Keratinocyte (primary cell): ENCODE results near the gene KLHL14. TPM values are rescaled to one million over a fixed set of nuclear protein-coding genes. Genes with fewer than 3 reads are reported as not detected.

ENCODE experiments used
- DNase-seq: peaks from one replicate; pipeline ENCODE4 v3.0.0-alpha.2; 2011; ENCODE audit warnings: low read depth, missing footprints, low spot score
- FAIRE-seq: peaks from 2 replicates; lab custom pipeline; 2011; peaks lifted over from hg19 to GRCh38; lab: Jason Lieb, UNC
- H2AFZ ChIP-seq: 2 replicates; pipeline ENCODE4 v1.6.0; 2012; ENCODE audit warnings: low read length, control low read depth, inconsistent platforms; ENCODE audit not compliant: control insufficient read depth
- H3K27ac ChIP-seq: 2 replicates; pipeline ENCODE4 v1.5.1; 2011; ENCODE audit warnings: low read length; ENCODE audit not compliant: control insufficient read depth, insufficient read depth
- H3K27me3 ChIP-seq: 3 replicates; pipeline ENCODE4 v1.6.0; 2011; ENCODE audit warnings: low read length; ENCODE audit not compliant: control insufficient read depth, insufficient read depth; ENCODE audit errors: extremely low read depth
- H3K36me3 ChIP-seq, 2 experiments: 2 replicates in 1 of 2; 3 replicates in 1 of 2; pipeline ENCODE4 v1.5.1; 2011; ENCODE audit warnings: low read length in 2 of 2, mild to moderate bottlenecking in 1 of 2; ENCODE audit not compliant: control insufficient read depth in 2 of 2, insufficient read depth in 2 of 2; ENCODE audit errors: extremely low read depth in 1 of 2
- H3K4me1 ChIP-seq: 3 replicates; pipeline ENCODE4 v1.5.1; 2011; ENCODE audit warnings: low read length; ENCODE audit not compliant: control insufficient read depth, insufficient read depth; ENCODE audit errors: extremely low read depth
- H3K4me2 ChIP-seq: 3 replicates; pipeline ENCODE4 v1.6.0; 2011; ENCODE audit warnings: low read depth, low read length; ENCODE audit not compliant: control insufficient read depth, insufficient read depth; ENCODE audit errors: extremely low read depth
- H3K4me3 ChIP-seq, 3 experiments: fragments of 200-600 bp in 1 of 3; sonication (generic) in 1 of 3; 2 replicates in 2 of 3; 3 replicates in 1 of 3; pipeline ENCODE4 v1.5.1; 2011 to 2016; ENCODE audit warnings: low read length in 3 of 3, mild to moderate bottlenecking in 3 of 3, control low read depth in 2 of 3, inconsistent platforms in 1 of 3, low read depth in 1 of 3, mixed read lengths in 1 of 3, mixed run types in 1 of 3, moderate library complexity in 1 of 3; ENCODE audit not compliant: control insufficient read depth in 2 of 3, insufficient read depth in 2 of 3; ENCODE audit errors: extremely low read depth in 1 of 3
- H3K79me2 ChIP-seq: 2 replicates; pipeline ENCODE4 v1.6.0; 2012; ENCODE audit warnings: low read length; ENCODE audit not compliant: control insufficient read depth, insufficient read depth
- H3K9ac ChIP-seq: 3 replicates; pipeline ENCODE4 v1.6.0; 2011; ENCODE audit warnings: low read length; ENCODE audit not compliant: control insufficient read depth, insufficient read depth; ENCODE audit errors: extremely low read depth
- H3K9me1 ChIP-seq: 3 replicates; pipeline ENCODE4 v1.6.0; 2011; ENCODE audit warnings: low read length; ENCODE audit not compliant: control insufficient read depth, insufficient read depth; ENCODE audit errors: extremely low read depth
- H3K9me3 ChIP-seq: 2 replicates; pipeline ENCODE4 v1.5.1; 2012; ENCODE audit warnings: low read depth, low read length; ENCODE audit not compliant: control insufficient read depth
- H4K20me1 ChIP-seq: 3 replicates; pipeline ENCODE4 v1.6.0; 2011; ENCODE audit warnings: low read length; ENCODE audit not compliant: control insufficient read depth, insufficient read depth; ENCODE audit errors: extremely low read depth
- CTCF ChIP-seq, 3 experiments: IDR thresholded peaks in 1 of 3; conservative IDR thresholded peaks in 1 of 3; optimal IDR thresholded peaks in 1 of 3; 2 replicates in 2 of 3; 3 replicates in 1 of 3; pipeline versions ENCODE3 to v1.5.1; 2011; ENCODE audit warnings: low read length in 3 of 3, mild to moderate bottlenecking in 3 of 3, moderate library complexity in 2 of 3, control low read depth in 1 of 3, inconsistent platforms in 1 of 3; ENCODE audit not compliant: insufficient read depth in 2 of 3; ENCODE audit errors: extremely low read depth in 1 of 3
- EZH2 ChIP-seq: IDR thresholded peaks from one replicate; pipeline ENCODE4 v1.6.1; 2012; ENCODE audit warnings: inconsistent platforms, mild to moderate bottlenecking, low read length, moderate library complexity
- dilution Hi-C: fragments of 300-500 bp; cut with MboI; formaldehyde crosslinking; loops from one replicate; pipeline ENCODE4 v1.7.0; 2020; ENCODE audit warnings: low sequenced_read_pairs; ENCODE audit not compliant: extremely low pct_ligation_motif_present
- polyA plus RNA-seq, 5 experiments: library from polyadenylated mRNA; depleted of rRNA in 3 of 5; stranded (reverse) in 3 of 5; stranded (forward) in 1 of 5; unstranded in 1 of 5; fragments of >200 nt; gene quantifications; 1 replicate in 1 of 5; 2 replicates in 3 of 5; 3 replicates in 1 of 5; pipeline versions ENCODE4 v1.2.1 to v1.2.3, GENCODE V29; 2011 to 2012; ENCODE audit warnings: missing spikeins in 2 of 5, low read depth in 1 of 5, low replicate concordance in 1 of 5

Gene KLHL14
- polyA plus RNA-seq, 1 donor (not counting 4 experiments of a cell fraction or from before 2014, with no cell fraction given), result not detected

- no peak overlapping the region for H3K4me3 ChIP-seq
- no peaks in the 10 kb centered on the region for H3K9me3 ChIP-seq
- no peaks in the 10 kb centered on the region for H3K79me2 ChIP-seq
- H3K36me3 ChIP-seq, result no peaks in the 10 kb centered on the region
- H2AFZ ChIP-seq, result no peak overlapping the region
- dilution Hi-C loops, result no loop called here
- TF ChIP-seq EZH2, result no peak
- TF ChIP-seq CTCF (optimal IDR thresholded peaks at IDR 0.05 in 1 of 3, IDR thresholded peaks at IDR 0.05 in 1 of 3, conservative IDR thresholded peaks at IDR 0.05 in 1 of 3; ENCODE audit: extremely low read depth in 1 of 3, insufficient read depth in 2 of 3, low read length in 3 of 3), result no peak
- no peaks in the 10 kb centered on the region for H3K9me1 ChIP-seq
- FAIRE-seq (no peak), DNase-seq (no peak)
- no peaks in the 10 kb centered on the region for H4K20me1 ChIP-seq
- H3K27me3 ChIP-seq, result no peaks in the 10 kb centered on the region
- H3K4me1 ChIP-seq, result no peaks in the 10 kb centered on the region
- no peak overlapping the region for H3K4me2 ChIP-seq
- no peak overlapping the region for H3K9ac ChIP-seq
- no peak overlapping the region for H3K27ac ChIP-seq
Measured at GRCh38 chr18:32629981-32630700, 142.7 kb downstream of the KLHL14 start.

GRCh38 chr18:32629292-32629691 lies 143.5 kb downstream of the KLHL14 start:
- DNase-seq, result no peak
- Histone ChIP-seq H3K4me1 (no peaks in the 10 kb centered on the region), H3K4me2 (no peak overlapping the region), H3K9me1 (no peaks in the 10 kb centered on the region), H2AFZ (no peak overlapping the region), H3K9me3 (no peaks in the 10 kb centered on the region), H3K9ac (no peak overlapping the region), H3K79me2 (no peaks in the 10 kb centered on the region), H3K36me3 (no peaks in the 10 kb centered on the region), H3K4me3 (no peak overlapping the region), H4K20me1 (no peaks in the 10 kb centered on the region), H3K27ac (no peak overlapping the region), H3K27me3 (no peaks in the 10 kb centered on the region)
- TF ChIP-seq CTCF (optimal IDR thresholded peaks at IDR 0.05 in 1 of 3, IDR thresholded peaks at IDR 0.05 in 1 of 3, conservative IDR thresholded peaks at IDR 0.05 in 1 of 3; ENCODE audit: extremely low read depth in 1 of 3, insufficient read depth in 2 of 3, low read length in 3 of 3) (no peak), EZH2 (no peak)
- dilution Hi-C loops, result no loop called here
- FAIRE-seq, result no peak
